Vagina (tissue), 2 donors: Measurements from ENCODE around the gene DCDC2C. TPM values are rescaled to one million over a fixed set of nuclear protein-coding genes. Genes with fewer than 3 reads are reported as not detected.

ENCODE experiments used
- DNase-seq, 2 donors: peaks; one replicate each; pipeline ENCODE4 v3.0.0-alpha.2; 2017; ENCODE audit errors: extremely low spot score in 2 of 2
- H3K27ac ChIP-seq: fragments of 200-600 bp; sonication (generic); one replicate; pipeline ENCODE4 v1.5.1; 2019
- H3K27me3 ChIP-seq: fragments of 200-600 bp; sonication (generic); one replicate; pipeline ENCODE4 v1.5.1; 2019
- H3K36me3 ChIP-seq, 2 donors: fragments of 200-600 bp; sonication (generic); one replicate each; pipeline ENCODE4 v1.5.1; 2017 to 2019
- H3K4me1 ChIP-seq: fragments of 200-600 bp; sonication (generic); one replicate; pipeline ENCODE4 v1.5.1; 2019
- H3K4me3 ChIP-seq, 2 donors: fragments of 200-600 bp; sonication (generic); 1 replicate in 1 of 2; 2 replicates in 1 of 2; pipeline ENCODE4 v1.5.1; 2016 to 2019
- H3K9me3 ChIP-seq: fragments of 200-600 bp; sonication (generic); one replicate; pipeline ENCODE4 v1.5.1; 2019
- POLR2A ChIP-seq, 2 donors: fragments of 450-650 bp; IDR thresholded peaks; one replicate each; pipeline ENCODE4 v1.6.1; 2017; ENCODE audit warnings: antibody characterized with exemption in 2 of 2, mild to moderate bottlenecking in 2 of 2, moderate library complexity in 2 of 2
- POLR2AphosphoS5 ChIP-seq, 2 donors: sonication (generic); formaldehyde crosslinking; IDR thresholded peaks; one replicate each; pipeline ENCODE4 v1.9.0; 2017; ENCODE audit warnings: antibody characterized with exemption in 2 of 2, mild to moderate bottlenecking in 2 of 2, low read depth in 1 of 2; ENCODE audit not compliant: insufficient read depth in 1 of 2
- intact Hi-C: fragments of 100-400 bp; cut with DNase I; formaldehyde crosslinking; loops from one replicate; pipeline ENCODE4 v1.15.1; 2023
- total RNA-seq: library from RNA; depleted of rRNA; stranded (reverse); fragments of >200 nt; gene quantifications from one replicate; pipeline ENCODE4 v1.2.3, GENCODE V29; 2016
- TF ChIP-seq, protein P1 (sequence below), 3 experiments: fragments of 450-650 bp in 2 of 3; fragments of 200-600 bp in 1 of 3; sonication (generic) in 1 of 3; IDR thresholded peaks; one replicate each; pipeline ENCODE4 v1.5.1; 2017 to 2019; ENCODE audit warnings: antibody characterized with exemption in 3 of 3, mild to moderate bottlenecking in 2 of 3, moderate library complexity in 2 of 3

DCDC2C gene
- total RNA-seq, 1 donor from 2014 or later: not detected

DNA sequence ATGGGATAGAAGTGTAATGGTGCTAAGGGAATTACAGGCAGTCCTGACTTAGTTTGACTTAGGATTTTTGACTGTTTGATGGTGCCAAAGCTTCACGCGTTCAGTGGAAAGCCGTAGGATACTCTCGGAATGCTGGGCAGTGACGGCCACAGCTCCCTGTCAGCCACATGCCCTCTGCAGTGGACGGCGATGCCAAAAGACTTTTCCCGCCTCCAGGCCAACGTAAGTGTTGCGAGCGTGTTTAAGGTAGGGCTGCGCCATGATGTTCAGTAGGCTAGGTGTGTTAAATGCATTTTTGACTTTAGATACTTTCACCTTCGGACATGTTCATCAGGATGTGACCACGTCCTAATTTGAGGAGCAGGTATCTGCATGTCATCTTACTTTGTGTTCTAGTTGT, 63.4 kb downstream of the DCDC2C start:
- H3K27ac ChIP-seq: no peak overlapping the region
- no peaks in the 10 kb centered on the region for H3K27me3 ChIP-seq
- intact Hi-C loops: no loop called here
- TF ChIP-seq POLR2AphosphoS5 (IDR thresholded peaks at IDR 0.05; ENCODE audit: insufficient read depth in 1 of 2, low read depth in 1 of 2): no peak
- TF ChIP-seq POLR2A (IDR thresholded peaks at IDR 0.05): no peak
- H3K4me1 ChIP-seq: no peaks in the 10 kb centered on the region
- no peak overlapping the region for H3K4me3 ChIP-seq
- H3K9me3 ChIP-seq: no peaks in the 10 kb centered on the region
- no peaks in the 10 kb centered on the region for H3K36me3 ChIP-seq
- DNase-seq: peak; percentile 40 to 49

DNA sequence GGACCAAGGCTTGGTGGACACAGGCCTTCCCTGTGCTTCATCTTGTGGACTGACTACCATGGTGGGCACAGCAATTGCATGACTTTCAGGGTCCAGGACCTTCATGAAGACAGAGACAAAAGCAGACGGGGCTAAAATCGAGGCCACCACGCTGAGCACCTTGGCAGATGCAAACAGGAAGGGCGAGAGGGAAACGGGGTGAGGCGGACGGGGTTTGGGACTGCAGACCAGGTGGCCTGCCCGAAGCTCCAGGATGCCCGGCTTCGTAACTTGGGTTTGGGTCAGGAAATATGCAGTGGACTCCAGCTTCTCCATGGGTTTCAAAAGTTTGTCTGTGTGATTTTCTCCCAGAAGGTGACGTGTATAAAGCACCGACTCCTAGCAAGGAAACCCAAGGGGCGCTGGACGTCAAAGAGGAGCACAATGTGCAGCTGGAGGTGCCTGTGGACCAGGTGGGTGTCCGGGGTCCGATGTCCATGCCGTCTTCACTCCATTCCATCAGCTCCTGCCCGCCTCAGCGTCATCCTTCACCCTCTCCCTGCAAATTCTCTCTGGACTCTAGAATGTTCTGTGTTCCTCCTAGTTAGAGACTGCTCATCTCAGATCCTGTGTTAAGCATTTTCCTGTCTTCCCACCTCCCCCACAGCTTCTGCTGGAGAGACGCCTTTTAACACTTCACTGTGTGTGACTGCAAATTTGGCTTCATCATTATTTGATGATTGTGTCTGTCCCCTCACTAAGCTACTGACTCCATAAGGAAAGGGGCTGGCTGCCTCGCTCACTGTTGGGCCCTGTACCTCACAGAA, 65.8 kb downstream of the DCDC2C start:
- Histone ChIP-seq H3K9me3 (no peaks in the 10 kb centered on the region), H3K36me3 (no peaks in the 10 kb centered on the region), H3K27me3 (no peaks in the 10 kb centered on the region), H3K27ac (no peak overlapping the region), H3K4me1 (no peaks in the 10 kb centered on the region), H3K4me3 (no peak overlapping the region)
- intact Hi-C loops: no loop called here
- TF ChIP-seq POLR2A (IDR thresholded peaks at IDR 0.05) (no peak), POLR2AphosphoS5 (IDR thresholded peaks at IDR 0.05; ENCODE audit: insufficient read depth in 1 of 2, low read depth in 1 of 2) (no peak)
- TF ChIP-seq, protein P1, sequence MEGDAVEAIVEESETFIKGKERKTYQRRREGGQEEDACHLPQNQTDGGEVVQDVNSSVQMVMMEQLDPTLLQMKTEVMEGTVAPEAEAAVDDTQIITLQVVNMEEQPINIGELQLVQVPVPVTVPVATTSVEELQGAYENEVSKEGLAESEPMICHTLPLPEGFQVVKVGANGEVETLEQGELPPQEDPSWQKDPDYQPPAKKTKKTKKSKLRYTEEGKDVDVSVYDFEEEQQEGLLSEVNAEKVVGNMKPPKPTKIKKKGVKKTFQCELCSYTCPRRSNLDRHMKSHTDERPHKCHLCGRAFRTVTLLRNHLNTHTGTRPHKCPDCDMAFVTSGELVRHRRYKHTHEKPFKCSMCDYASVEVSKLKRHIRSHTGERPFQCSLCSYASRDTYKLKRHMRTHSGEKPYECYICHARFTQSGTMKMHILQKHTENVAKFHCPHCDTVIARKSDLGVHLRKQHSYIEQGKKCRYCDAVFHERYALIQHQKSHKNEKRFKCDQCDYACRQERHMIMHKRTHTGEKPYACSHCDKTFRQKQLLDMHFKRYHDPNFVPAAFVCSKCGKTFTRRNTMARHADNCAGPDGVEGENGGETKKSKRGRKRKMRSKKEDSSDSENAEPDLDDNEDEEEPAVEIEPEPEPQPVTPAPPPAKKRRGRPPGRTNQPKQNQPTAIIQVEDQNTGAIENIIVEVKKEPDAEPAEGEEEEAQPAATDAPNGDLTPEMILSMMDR (IDR thresholded peaks at IDR 0.05): no peak
- peak in 1 of 2 donors; percentile 64 for DNase-seq

DNA sequence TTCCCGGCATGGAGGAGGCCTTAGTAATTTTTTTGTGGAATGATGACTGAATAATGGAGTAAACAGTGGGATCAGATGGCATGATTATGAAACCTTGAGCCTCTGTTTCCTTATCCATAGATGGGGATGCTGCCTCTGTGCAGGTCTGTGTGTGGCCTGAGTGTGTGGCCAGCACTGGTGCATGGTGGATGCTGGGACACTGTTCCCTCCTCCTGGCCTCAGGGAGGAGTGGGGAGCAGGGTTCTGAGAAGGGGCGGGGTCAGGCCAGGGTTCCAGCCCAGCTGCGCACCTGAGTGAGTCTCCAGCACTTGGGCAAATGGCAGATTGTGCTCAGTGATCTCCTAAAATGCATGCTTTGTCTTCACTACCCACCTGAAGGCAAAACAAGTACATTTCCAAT, 66.4 kb downstream of the DCDC2C start:
- DNase-seq: peak in 1 of 2 donors; percentile 91
- no peak overlapping the region for H3K4me3 ChIP-seq
- no peaks in the 10 kb centered on the region for H3K36me3 ChIP-seq
- no peak for TF ChIP-seq POLR2A (IDR thresholded peaks at IDR 0.05)
- TF ChIP-seq POLR2AphosphoS5 (IDR thresholded peaks at IDR 0.05; ENCODE audit: insufficient read depth in 1 of 2, low read depth in 1 of 2): no peak
- TF ChIP-seq, protein P1 (IDR thresholded peaks at IDR 0.05): no peak
- no peak overlapping the region for H3K27ac ChIP-seq
- intact Hi-C loops: no loop called here
- H3K4me1 ChIP-seq: no peaks in the 10 kb centered on the region
- H3K27me3 ChIP-seq: no peaks in the 10 kb centered on the region
- no peaks in the 10 kb centered on the region for H3K9me3 ChIP-seq

DNA sequence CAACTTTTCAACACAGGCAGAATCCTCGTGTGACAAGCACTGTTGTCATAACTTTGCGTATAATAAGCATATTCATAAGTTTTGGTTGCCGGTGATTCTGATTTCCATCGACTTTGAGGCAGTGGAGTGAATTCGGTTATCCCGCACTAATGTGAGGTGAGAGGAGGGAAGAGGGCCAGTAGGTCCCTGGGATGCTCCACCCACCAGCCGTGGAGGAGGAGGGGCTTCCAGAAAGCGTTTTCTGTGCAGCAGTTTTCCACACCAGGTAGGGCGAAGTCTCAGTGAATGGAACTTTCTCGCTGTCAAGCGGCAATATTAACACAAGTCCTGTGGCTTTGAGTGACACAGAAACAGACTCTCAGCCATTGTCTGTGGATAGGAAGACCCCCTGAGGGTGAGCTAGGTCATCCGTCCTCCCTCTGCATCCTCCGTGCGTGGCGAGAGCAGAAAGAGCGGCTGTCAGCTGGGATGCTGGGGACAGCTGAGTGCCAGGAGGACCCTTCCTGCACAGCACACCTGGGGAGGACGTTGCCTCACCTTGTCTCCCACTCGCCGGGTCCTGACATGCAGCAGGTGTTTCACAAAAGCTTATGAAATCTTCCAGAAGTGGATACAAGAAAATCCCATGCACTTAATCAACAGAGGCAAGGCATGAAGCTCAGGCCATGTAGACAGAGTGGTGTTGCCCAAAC, 67.5 kb downstream of the DCDC2C start:
- H3K27me3 ChIP-seq: no peaks in the 10 kb centered on the region
- no peak overlapping the region for H3K4me3 ChIP-seq
- H3K27ac ChIP-seq: no peak overlapping the region
- intact Hi-C loops: no loop called here
- DNase-seq: peak in 1 of 2 donors; percentile 67
- H3K36me3 ChIP-seq: no peaks in the 10 kb centered on the region
- H3K4me1 ChIP-seq: no peaks in the 10 kb centered on the region
- TF ChIP-seq, protein P1 (IDR thresholded peaks at IDR 0.05): no peak
- no peak for TF ChIP-seq POLR2A (IDR thresholded peaks at IDR 0.05)
- no peak for TF ChIP-seq POLR2AphosphoS5 (IDR thresholded peaks at IDR 0.05; ENCODE audit: insufficient read depth in 1 of 2, low read depth in 1 of 2)
- no peaks in the 10 kb centered on the region for H3K9me3 ChIP-seq

DNA sequence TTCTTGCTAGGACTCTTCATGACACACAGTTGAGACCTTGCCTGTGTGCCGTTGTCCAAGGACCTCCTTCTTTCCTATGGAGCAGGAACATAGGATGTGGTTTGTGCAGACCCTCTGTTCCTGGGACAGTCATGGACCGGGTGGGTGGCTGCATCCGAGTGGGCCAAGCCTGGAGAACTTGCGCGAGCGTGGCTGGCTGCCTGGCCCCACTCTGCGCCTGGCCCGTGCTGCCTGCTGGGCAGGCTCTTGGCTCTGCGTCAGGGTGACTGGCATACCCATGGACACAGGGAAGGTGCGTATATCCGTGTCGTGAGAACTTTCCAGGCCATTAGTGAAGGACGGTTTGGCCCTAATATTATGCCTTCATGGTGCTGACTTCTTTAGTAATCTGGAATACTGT, 68.2 kb downstream of the DCDC2C start:
- no peak for TF ChIP-seq POLR2A (IDR thresholded peaks at IDR 0.05)
- TF ChIP-seq POLR2AphosphoS5 (IDR thresholded peaks at IDR 0.05; ENCODE audit: insufficient read depth in 1 of 2, low read depth in 1 of 2): no peak
- TF ChIP-seq, protein P1 (IDR thresholded peaks at IDR 0.05): no peak
- no peaks in the 10 kb centered on the region for H3K27me3 ChIP-seq
- H3K9me3 ChIP-seq: no peaks in the 10 kb centered on the region
- peak in 1 of 2 donors; percentile 52 for DNase-seq
- intact Hi-C loops: no loop called here
- no peak overlapping the region for H3K27ac ChIP-seq
- no peaks in the 10 kb centered on the region for H3K4me1 ChIP-seq
- H3K4me3 ChIP-seq: no peak overlapping the region
- no peaks in the 10 kb centered on the region for H3K36me3 ChIP-seq
